HG02870 (cell line): ENCODE results near the gene GNG7.

Experiments
- ATAC-seq: cut with Tn5 transposase; IDR thresholded peaks from one replicate; pipeline ENCODE4 v1.9.1; 2021; ENCODE audit warnings: mild to moderate bottlenecking, moderate library complexity; ENCODE audit not compliant: unreplicated experiment

Gene GNG7

GRCh38 chr19:2492870-2493269 is 209.6 kb downstream of the GNG7 start:
- no peak for ATAC-seq

GRCh38 chr19:2491130-2491801 is 211.2 kb downstream of the GNG7 start:
- no peak for ATAC-seq

DNA sequence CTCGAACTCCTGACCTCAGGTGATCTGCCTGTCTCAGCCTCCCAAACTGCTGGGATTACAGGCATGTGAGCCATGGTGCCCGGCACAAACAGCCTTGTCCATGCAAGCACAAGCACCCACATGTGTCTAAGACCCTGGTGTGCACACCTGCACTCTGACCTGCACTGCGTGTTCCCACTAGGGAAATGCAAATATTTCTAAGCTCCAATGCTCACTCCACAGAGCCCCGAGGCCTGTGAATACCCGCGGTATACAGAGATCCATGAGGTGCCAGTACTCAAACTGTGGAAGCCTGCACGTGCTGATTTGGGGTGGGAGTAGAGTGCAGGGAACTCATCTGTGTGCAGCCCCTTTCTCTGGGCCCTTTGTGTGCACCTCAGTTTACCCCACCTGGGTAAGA is 211.8 kb downstream of the GNG7 start:
- no peak for ATAC-seq

DNA sequence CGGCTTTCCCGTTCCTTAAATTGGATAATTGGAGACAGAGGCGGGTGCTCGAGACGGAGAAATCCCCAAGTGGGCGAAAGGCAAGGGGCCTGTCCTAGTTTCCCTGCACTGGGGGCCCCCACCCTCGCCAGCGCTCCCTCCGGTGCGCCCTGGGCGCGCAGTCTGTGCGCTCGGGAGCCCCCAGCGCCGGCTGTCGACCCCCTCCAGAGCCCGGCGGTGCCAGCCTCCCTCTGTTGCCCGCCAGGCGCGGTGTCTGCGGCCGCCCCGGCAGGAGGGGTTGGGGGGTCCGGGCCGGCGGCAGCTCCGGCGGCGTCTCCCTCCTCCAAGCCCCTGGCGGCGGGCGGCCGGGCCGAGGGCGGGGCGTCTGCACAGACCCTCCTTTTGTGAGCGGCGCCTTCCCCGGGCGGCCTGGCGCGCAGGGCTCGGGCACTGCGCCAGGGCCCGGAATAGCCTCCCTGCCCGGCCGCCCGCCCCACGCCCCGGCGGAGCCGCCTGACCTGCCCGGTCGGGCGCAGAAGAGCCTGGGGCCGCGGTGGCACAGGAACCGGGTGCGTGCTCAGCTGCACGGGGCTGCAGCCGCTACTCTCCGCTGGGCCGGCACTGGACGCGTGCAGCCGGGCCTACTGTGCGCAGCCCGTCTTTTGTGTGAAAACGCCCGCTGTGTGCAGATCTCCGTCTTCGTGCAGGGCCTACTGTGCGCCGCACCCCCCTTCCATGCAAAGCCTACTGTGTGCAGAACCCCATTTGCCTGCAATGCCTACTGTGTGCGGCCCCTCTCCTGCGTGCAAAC is 213.4 kb downstream of the GNG7 start:
- no peak for ATAC-seq

DNA sequence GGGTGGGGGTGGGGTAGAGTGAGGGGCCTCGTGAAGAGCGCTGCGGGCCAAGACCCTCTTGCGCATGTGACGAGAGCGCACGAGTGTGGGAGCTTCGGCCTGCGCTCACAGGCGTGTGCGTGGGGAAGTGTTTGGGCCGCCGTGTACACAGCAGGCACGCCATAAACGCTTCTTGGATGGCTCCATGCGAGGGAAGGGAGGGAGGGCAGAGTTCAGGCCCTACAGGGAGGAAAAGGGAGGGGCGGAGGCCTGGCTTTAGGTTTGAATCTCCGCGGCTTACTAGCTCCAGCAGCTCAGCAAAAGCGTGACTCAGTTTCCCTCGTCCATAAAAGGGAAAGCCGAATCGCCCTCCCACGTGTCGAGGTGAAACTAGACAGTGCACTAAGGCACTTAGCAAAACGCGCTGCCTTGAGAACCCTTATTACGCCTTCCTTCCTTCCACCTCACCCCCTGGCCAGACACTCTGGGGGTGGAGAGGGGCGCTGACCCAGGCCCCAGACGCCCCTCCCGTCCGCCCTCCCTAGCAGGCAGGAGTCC is 214.0 kb downstream of the GNG7 start:
- no peak for ATAC-seq

DNA sequence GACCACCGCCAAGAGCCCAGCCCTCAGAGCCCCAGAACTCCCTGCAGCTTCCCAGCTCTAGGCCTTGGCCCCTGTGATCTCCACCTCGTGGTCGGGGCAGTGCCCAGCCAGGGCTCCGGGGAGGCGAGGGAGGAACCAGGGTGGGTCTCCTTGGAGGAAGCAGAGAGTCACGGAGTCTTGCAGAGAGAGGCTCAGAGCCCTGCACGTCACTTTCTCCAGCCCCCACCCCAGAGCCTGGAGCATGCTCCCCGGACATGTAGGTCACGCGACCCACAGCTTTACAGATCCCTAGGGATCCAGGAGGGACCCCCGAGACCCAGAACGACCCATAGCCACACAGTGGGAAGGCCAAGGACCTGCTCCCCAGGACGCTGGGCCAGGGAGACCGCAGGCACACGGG is 214.7 kb downstream of the GNG7 start:
- no peak for ATAC-seq

GRCh38 chr19:2487090-2487489 is 215.4 kb downstream of the GNG7 start:
- no peak for ATAC-seq

GRCh38 chr19:2485428-2485827 is 217.1 kb downstream of the GNG7 start:
- no peak for ATAC-seq

DNA sequence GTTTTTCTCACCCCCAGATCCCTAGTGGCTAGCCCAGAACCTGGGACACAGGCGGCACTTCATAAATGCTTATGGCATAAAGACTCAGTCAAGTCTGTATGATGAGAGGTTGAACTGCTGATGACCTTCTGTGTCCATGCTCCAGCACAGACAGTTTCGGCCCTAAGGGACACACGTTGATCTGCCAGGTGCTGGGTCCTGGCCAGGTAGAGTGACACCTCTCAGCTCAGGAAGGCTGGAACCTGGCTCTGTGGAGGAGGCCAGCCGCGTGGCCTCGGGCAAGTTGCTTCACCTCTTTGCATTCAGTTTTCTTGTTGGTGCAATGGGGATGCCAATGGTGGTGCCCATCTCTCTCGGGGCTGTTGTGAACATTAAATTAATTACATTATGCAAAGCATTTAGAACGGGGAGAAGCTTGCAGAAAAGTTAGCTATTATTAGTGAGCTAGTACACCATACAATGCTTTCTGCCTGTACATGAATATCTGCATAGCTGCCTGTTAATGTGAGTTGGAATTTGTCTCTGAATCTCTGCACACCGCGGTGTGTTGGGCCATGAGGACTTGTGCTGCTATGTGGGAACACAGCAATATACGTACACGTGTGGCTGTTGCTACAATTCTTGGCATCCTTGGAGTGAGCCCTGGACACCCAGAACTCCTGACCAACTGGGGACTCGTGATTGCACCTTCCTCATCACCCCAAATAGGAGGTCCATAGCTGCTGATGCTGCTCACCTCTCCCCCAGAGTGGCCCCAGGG is 218.1 kb downstream of the GNG7 start:
- ATAC-seq, result no peak

DNA sequence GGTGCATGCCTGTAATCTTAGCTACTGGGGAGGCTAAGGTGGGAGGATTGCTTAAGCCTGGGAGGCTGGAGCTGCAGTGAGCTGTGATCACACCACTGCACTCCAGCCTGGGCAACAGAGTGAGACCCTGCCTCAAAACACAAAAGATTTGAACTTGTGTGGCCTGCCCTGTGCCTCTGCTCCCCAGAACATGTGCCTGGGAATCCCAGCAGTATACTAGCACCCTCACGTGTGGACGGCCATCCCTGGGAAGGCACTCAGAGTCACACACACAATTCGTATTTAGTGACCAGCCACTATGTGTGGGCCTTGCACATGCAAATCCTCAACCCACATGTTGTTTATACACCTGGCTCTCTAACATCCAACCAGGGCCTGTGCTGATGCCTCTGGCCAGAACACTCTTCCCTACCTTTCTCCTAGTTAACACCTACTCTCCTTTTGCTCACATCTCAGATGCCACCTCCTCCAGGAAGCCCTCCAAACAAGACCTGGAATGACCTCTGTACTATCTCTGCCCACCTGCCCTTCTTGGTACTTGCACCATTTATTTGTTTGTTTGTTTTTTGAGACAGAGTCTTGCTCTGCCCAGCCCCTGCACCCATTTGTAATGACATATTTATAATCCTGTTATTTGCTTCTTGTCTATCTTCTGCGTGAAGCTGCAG is 218.9 kb downstream of the GNG7 start:
- ATAC-seq, result no peak

GRCh38 chr19:2483084-2483483 is 219.4 kb downstream of the GNG7 start:
- ATAC-seq, result no peak

- ATAC-seq, result no peak
Measured at GRCh38 chr19:2482354-2483038, 220.0 kb downstream of the GNG7 start.

DNA sequence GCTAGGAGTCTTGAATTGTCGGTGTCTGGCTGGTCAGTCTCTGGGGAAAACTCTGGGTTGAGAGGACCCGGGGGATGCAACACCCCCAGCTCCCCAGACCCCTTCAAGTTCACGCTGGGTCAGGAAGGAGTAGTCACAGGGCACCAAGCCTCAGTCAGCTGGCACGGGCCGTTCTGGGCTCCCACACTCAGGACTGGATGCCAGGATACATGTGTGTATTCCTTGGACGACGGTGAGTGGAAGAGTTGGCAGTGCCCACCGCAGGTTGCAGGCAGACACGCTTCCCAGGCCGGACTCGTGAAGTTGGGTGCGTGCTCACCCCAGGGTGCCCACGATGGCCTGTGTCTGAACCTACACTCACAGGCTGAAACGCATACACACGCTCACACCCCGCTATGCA is 221.0 kb downstream of the GNG7 start:
- no peak for ATAC-seq

DNA sequence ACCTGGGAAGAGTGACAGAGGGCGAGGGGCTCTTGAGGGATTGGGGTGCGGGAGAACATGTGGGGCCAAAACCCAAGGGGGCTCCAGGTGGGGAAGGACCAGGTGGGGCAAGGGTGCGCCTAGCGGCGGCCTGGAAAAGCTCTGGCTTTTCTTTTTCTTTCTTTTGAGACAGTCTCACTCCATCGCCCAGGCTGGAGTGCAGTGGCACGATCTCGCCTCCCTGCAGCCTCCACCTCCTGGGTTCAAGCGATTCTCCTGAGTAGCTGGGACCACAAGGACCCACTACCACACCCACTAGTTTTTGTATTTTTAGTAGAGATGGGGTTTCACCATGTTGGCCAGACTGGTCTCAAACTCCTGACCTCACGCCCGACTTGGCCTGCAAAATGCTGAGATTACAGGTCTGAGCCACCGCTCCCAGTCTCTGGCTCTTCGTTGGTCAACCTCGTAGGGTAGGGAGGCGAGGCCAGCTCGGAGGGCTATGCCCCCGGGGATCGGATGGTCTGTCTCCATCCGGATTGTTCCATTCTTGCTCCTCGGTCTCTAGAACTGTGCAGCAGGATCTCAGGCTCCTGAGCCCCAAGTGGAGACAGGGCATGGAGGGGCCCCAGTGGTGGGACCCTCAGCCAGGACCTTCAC is 222.8 kb downstream of the GNG7 start:
- no peak for ATAC-seq

DNA sequence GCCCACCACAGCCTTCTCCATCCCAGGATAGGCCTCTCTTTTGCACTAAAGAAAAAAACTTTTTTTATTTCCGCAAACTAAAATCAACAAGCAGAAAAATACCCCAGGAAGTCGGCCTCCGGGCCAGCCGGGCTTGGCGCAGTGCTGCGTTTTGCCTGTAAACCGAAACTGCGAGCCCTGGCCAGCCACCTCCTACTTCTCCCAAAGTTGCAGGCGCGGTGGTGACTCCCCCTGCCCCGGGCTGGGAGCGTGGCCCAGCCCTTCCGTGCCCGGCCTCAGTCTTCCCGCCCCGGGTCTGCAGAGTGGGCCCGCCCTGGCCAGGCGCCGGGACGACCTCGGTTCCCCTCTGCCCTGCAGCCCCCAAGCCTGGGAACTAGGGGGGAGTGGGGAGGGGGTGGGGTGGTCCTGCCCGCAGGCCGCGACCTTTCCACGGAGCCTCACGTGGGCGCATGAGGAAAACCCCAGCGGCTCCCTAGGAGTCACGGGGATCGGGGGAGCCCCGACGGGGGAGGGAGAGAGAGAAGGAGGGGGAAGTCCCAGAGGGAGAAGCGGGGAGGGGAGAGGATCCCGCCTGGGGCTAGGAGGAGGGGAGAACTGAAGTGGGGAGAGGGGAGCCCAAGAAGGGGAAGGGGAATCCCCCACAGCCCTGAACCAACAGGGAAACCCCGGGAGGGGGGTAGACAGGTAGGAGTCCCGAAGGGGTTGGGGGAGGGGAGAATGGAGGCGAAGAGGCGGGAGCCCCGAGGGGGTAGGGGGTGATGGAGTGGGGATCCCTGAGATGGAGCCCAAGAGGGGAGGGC is 223.5 kb downstream of the GNG7 start:
- ATAC-seq, result no peak

DNA sequence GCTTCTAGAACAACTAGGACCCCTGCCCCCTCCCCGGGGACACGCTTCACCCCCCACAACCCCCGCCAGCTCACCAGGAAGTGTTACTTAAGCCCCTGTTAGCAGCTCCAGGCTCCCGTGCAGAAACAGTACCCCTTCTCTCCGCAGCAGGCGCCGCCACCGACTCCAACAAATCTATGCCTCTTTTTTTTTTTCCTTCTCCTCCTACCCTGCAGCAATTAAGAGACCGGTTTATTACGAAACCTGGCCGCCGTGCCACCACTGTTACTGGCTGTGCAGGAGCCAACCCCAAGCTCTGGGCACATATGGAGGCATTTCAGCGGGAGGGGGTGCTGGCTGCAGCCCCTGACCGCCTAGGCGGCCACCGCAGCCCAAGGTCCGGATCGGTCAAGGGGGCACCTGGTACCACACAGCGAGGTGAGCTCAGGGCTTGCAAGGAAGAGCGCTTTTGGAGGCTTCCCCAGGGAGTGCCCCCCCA is 224.2 kb downstream of the GNG7 start:
- no peak for ATAC-seq

- ATAC-seq, result no peak
Measured at GRCh38 chr19:2477732-2478191, 224.7 kb downstream of the GNG7 start.

DNA sequence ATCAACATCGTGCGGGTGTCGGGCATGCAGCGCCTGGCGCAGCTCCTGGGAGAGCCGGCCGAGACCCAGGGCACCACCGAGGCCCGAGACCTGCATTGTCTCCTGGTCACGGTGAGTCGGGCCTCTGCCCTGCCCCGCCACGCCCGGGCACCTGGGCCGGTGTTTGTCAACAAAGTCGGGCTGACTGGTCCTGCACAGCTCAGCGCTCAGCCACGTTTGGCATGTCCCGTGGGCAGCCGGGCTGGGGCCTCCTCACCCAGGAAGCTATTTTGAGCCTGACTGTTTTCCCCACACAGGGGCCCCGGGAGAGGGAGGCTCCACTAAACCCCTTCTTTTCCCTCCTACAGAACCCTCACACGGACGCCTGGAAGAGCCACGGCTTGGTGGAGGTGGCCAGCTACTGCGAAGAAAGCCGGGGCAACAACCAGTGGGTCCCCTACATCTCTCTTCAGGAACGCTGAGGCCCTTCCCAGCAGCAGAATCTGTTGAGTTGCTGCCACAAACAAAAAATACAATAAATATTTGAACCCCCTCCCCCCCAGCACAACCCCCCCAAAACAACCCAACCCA is 225.3 kb downstream of the GNG7 start:
- no peak for ATAC-seq
